Stimulated activated CD4-positive, alpha-beta T cell treated with anti-CD3 and anti-CD28 coated beads, Interleukin-12 subunit alpha, Interleukin-12 subunit beta, amount 100 ng/mL, for 48 hours (primary cell): ENCODE data around the gene DPY19L3.
"Not testable (repeated sequence)": the region's sequence is repeated elsewhere in the genome, so short reads cannot be mapped to it uniquely, and the experiment has no call there.

ENCODE experiments used
- DNase-seq, 3 donors: peaks; one replicate each; pipeline ENCODE4 v3.0.0-alpha.2; 2020; ENCODE audit warnings: low read depth in 2 of 3, low spot score in 1 of 3

DPY19L3 gene, protein sequence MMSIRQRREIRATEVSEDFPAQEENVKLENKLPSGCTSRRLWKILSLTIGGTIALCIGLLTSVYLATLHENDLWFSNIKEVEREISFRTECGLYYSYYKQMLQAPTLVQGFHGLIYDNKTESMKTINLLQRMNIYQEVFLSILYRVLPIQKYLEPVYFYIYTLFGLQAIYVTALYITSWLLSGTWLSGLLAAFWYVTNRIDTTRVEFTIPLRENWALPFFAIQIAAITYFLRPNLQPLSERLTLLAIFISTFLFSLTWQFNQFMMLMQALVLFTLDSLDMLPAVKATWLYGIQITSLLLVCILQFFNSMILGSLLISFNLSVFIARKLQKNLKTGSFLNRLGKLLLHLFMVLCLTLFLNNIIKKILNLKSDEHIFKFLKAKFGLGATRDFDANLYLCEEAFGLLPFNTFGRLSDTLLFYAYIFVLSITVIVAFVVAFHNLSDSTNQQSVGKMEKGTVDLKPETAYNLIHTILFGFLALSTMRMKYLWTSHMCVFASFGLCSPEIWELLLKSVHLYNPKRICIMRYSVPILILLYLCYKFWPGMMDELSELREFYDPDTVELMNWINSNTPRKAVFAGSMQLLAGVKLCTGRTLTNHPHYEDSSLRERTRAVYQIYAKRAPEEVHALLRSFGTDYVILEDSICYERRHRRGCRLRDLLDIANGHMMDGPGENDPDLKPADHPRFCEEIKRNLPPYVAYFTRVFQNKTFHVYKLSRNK

DNA sequence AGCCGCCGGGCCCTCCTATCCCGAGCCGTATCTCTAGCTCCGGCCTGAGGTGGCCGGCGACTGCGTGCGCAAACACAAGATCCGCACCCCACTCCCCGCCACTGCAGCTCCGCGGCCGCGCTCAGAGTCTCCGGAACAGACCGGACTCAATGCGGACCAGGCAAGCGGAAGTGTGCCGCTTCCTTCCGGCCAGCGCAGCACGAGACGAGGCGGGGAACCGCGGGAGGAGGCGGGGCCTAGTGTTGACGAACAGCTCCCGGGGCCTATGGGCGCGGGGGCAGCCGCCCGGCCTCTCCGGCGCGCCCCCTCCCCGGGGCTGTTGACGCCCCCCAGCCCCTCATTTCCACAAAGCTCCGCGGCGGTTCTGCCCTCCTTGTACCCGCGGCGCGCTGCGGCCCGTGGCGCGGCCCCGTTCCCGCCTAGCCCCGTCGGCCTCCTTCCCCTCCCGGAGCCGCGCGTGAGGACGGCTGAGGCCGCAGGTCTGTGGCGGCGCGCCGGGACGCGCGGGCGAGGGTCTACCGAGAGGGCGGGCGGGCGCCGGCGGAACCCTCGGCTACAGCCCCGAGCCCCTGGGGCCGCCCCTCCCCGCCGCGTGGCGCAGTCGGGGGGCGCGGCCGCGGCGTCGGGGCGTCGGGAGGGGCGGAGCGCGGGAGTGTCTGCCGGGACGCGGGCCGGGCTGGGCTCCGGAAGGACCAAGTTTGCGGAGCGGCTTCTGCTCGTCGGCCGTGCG, at the start of gene DPY19L3:
TSS of gene DPY19L3 (plus strand) at position 340 of the 730 bp plus-strand sequence. CDS start 2,484 bp downstream, outside the sequence.
- peak; percentile 89 to 92 (median 91) for DNase-seq

DNA sequence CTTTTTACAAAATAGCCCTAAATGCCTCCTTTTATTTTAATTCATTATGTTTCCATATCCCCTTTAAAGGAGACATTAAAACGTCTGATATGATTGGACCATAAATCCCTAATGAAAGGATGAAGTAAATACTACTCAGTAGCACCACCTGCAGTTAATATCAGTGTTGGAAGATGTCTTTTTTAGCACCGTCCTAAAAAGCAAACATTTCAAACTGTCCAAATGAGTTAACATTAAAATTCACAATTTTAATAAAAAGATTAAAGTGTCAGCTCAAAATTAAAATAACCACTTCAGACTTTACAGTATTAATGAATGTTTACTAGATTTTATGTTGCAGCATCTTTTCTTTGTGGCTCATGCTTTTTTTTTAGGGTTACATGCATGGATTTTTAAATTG, 47.9 kb upstream of the DPY19L3 start:
- no peak for DNase-seq

DNA sequence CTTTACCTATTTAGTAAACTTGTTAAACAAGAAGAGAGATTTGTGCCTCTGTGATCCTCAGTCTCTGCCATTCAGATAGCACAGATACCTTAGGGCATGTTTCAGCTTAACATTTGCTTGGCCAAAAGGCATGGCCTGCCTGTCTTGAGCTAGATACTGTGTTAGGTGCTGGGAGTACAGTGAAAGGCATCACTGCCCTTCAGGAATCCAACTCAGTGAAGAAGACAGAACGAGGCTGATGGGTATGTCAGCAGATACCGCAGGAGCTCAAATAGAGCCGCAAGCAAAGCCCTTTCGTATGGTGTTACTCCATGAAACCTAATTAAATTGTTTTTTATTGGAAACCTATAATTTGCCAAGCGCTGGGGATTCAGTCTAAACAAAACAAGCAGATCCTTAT, 47.2 kb upstream of the DPY19L3 start:
- no peak for DNase-seq

DNA sequence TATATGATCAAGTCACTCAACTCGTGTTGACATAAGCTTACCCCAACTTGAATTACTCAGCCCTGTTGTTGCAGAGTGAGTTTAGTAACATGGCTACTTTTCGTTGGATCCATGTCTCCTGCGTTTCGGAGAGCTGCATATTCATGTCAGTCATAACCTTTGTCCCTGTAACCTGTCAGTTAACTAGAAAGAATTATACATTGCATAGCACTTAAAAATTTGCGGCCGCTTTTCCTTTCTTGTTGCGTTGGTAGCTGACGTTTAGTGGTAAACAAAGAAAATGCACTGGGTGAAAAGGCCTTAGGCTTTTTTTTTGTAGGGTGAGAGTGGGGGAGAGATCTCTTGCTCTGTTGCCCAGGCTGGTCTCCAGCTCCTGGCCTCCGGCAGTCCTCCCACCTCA, 46.0 kb upstream of the DPY19L3 start:
- no peak for DNase-seq

DNA sequence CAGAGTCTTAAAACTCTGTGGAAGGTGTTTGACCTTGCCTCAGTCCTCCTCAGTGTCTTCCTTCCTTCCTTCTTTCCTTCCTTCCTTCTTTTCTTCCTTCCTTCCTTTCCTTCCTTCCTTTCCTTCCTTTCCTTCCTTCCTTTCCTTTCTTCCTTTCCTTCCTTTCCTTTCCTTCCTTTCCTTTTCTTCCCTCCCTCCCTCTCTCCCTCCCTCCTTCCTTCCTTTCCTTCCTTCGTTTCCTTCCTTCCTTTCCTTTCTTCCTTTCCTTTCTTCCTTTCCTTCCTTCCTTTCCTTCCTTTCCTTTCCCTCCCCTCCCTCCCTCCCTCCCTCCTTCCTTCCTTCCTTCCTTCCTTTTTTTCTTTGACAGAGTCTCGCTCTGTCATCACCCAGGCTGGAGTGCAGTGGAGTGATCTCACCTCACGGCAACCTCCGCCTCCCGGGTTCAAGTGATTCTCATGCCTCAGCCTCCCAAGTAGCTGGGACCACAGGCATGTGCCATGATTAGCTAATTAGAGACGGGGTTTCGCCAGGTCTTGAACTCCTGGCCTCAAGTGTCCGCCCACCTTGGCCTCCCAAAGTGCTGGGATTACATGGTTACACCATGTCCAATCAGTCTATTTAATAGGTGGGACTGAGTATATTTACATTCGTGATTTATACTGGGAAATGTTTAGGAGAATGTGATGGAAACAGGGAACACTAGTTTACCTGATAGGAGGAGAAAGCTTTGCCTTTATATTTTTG, 43.8 kb upstream of the DPY19L3 start:
- no peak for DNase-seq

DNA sequence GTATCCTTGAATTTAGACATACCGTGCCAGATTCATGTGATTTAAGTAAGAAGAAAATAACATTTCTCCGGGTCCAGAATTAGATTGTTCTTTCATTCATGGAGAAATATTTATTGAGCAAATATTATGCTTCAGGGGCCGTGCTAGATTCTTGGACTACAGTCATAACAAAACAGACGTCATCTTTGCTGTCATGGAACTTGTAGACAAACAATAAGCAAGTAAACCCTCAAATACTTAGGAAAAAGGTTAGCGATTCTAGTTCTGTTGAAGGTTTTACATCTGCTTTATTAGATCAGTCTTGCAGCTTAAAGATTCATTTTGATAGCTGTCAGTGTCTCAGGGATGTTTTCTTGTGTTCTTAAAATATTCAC, 43.3 kb upstream of the DPY19L3 start:
- no peak for DNase-seq

DNA sequence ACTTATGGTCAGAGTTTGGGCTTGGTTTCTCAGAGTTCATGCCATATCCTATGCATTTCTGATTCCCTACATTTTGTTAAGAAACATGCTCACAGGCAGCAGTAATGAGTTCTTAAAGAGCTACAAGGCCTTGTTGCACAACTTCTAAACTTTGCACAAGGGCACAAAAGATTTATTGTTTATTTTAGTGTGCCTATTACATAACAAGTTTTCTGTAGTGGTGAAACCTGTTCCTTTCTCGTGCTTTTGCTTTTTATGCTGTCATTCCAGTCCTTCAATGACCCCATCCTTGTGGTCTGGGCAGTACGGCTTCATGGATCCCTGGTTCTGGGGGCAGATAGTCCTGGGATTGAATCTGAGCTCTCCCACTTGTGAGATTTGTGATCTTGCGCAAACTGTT, 42.4 kb upstream of the DPY19L3 start:
- DNase-seq, result no peak

DNA sequence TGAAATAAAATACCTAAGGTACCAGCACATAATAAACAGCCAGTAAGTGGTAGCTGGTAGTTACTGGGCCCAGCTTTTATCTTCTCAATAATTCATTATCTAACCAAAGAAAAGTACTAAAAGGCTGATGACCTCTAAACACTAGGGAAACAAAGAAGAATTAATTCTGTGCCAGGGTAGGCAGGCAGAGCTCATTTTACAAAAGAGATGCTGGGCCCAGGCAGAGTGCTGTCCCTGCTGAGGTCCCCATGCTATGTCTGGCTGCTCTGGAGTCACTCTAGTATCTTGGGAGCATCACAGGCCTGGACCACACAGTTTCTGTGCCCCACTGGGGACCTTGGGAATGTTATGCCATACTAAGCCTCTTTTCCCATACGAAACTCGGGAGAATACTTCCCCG, 41.9 kb upstream of the DPY19L3 start:
- no peak for DNase-seq

DNA sequence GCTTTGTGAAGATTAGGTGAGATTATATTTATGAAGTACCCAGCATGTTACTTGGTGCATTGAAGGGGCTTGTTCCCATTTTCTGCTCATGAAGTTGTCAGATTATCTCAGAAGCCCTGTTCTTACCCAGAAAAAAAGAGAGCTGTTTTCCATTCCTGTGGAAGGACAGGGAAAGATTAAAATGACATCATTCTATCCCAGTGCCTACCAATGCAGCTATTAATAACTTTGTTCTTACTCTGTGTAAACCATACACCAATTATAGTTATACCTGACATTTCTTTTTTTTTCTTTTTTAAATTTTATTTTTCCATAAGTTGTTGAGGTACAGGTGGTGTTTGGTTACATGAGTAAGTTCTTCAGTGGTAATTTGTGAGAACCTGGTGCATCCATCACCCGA, 41.5 kb upstream of the DPY19L3 start:
- DNase-seq, result no peak

DNA sequence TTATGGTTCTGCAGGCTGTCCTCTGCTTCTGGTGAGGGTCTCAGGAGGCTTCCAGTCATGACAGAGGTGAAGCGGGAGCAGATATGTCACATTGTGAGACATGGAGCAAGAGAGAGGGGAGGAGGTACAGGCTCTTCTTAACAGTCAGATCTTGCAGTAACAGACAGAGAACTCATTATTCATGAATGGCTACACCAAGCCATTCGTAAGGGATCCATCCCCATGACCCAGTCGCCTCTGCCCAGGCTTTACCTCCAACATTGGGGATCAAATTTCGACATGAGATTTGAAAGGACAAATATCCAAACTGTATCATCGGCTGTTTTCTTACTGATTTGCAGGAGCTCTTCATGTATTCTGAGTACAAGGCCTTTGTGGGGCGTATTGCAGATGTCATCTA, 38.5 kb upstream of the DPY19L3 start:
- no peak for DNase-seq

DNA sequence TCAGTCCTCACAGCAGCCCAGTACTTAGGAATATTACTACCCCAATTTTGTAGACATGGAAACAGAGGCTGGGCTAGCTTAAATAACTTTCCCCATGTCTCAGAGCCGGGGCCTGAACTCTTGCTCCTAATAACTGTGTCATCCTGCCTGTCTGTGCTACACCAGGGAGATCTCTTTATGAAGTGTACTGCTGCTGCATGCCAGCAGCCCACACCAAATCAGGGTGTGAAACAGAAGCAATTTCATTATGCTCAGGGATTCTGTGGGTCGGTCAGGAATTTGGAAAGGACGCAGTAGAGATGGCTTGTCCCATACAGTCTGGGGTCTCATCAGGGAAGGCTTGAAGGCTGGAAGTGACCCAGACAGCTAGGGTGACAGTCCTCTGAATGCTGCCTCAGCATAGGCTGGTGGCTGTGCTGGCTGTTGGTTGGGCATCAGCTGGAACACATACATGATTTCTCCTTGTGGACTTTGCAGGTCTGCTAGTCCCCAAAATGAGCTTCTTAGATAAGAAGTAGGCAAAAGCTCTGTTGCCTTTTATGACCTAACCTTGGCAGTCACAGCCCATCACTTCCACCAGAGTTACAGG, 37.5 kb upstream of the DPY19L3 start:
- no peak for DNase-seq

DNA sequence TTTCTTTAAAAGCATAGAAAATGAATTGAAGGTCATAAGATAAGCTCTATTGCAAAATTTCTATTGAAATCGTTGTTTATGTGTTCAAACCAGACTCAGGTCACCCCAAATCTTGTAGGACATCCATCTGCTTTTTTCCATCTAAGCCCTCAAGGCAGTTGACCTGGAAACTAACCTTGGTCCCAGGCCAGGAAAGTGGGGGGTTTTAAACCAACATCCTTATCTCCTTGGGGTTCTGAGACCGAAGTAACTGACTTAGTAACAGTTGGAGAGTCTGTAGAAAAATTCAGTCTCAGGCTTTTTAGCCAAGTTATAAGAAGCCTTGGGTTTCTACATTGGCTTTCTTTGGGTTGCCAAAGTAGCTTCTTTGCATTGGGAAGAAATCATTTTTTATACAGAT, 36.8 kb upstream of the DPY19L3 start:
- no peak for DNase-seq

DNA sequence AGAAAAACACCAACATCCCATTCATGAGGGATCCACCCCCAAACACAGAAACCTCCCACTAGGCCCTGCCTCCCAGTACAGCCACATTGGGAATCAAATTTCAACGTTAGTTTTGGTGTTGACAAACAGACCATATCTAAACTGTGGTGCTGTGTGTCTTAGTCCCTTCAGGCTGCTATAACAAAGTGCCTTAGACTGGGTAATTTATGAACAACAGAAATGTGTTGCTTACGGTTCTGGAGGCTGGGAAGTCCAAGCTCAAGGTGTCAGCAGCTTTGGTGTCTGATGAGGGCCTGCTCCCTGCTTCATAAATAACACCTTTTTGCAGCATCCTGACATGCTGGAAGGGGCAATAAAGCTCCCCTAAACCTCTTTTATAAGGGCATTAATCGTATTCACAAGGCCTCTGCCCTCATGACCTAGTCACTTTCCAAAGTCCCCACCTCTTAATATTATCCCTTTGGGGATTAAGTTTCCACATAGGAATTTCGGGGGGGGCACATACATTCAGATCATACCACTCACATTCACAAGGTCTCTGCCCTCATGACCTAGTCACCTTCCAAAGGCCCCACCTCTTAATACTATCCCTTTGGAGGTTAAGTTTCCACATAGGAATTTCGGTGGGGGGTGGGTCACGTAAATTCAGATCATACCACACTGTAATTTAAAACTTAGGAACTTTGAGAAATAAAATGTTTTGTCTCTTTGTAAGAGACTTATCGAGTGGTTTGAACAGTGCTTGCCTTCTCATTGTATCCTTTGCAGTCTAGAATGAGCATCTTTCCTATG, 32.6 kb upstream of the DPY19L3 start:
- DNase-seq, result no peak

DNA sequence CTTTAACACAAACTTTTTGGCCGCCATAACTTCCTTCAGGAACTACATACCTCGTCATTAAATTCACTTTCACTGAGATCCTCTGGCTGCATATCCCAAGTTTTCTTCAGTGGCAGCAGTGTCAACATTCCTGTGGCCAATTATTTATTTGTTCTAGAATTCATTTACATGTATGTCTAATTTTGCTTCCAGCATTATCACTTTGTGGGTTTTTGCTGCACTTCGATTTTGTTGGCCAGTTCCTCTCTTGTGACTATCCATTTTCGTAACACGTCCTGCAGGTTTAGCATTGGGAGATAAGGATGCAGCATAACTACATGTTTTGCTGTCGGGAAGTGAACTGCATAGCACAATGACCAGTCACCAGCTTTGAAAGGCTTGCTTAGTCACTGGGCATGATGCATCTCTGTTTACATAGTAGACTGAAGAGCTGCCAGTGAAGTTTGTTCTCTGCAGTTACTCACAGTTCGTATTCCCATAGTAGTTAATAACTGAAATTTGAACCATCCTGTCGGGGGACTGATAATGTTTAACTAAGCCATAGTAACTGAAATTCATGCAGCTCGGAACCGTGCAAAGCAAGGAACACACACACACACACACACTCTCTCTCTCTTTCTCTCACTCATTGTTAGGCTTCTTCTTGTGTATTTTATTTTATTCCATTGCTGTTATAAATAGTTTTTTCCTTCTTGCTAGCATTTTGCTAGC, 31.8 kb upstream of the DPY19L3 start:
- DNase-seq, result no peak

DNA sequence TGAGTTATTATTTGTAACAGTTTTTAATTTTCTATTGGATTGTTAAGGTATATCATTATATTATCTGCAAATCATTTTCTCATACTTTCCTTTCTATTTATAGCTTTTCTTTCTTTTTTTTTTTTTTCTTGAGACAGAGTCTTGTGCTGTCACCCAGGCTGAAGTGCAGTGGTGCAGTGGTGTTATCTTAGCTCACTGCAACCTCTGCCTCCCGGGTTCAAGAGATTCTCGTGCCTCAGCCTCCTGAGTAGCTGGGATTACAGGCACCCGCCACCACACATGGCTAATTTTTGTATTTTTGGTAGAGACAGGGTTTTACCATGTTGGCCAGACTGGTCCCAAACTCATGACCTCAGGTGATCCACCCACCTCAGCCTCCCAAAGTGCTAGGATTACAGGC, 31.2 kb upstream of the DPY19L3 start:
- DNase-seq, result not testable (repeated sequence)

DNA sequence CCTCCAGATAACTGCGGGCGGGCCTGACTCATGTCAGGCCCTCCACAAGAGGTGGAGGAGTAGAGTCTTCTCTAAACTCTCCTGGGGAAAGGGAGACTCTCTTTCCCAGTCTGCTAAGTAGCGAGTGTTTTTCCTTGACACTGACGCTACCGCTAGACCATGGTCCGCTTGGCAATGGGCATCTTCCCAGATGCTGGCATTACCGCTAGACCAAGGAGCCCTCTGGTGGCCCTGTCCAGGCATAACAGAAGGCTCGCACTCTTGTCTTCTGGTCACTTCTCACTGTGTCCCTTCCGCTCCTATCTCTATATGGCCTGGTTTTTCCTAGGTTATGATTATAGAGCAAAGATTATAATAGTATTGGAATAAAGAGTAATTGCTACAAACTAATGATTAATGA, 28.5 kb upstream of the DPY19L3 start:
- not testable (repeated sequence) for DNase-seq

DNA sequence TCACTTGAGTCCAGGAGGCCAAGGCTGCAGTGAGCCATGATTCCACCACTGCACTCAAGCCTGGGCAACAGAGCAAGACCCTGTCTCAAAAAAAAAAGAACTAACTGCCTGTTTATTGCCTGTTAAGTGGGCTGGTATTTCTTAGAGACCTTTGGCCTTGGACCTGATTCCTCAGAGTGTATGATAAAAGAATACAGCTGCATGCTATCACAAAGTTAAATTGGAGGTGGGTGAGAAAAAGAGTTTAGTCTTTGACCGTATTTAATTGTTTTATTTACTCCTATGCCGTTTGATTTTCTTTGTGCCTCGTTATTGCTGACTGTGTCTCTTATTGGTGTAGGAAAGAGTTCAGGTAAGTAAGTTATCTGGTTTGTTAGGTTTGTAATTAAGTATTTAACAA, 25.3 kb upstream of the DPY19L3 start:
- no peak for DNase-seq

DNA sequence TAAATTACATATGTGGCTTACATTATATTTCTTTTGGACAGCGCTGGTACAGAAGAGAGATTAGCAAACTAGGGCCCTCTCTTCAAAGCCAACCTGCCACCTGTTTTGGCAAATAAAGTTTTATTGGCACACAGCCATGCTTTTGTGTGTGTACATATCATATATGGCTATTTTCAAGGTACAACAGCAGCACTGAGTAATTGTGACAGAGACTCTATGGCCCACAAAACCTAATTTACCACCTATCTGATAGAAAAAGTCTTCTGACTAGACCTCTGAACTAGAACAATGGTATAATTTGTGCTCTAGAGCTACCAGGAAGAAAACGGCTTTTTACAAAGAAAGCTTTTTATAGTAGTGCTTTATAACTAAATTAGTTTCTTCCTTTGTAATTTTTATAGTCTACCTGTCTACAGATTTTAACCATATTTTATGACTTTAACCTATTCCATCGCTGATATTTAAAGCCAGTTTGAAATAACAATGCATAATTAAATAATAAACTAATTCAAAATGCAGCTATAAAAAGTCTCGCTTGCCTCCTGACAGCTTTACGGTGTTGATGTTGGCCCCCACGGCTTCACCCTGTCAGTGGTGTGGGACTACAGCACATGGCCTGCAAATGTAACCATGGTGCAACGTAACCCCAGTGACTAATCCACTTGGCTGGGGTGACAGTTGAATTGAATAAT, 17.7 kb upstream of the DPY19L3 start:
- DNase-seq, result no peak

DNA sequence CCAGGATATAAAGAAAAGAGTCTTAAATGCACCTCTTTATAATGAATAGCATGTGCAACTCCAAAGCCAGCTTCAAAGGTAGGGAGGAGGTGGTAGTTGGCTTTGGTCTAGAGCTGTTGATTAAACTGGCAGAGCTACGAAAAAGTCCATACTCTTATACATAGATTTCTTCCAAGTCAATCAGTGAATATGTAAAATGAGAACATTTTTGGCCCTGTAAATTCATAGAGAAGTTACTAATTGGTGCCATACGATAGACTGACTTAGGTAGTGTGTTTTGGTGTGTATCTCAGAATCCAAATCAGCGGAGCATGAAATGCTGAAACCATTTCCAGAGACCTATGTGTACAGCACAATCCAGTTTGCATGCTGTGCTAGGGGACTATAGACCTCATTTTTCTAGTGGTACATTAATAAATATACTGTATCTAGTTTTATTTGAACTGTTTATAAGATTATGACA, 17.1 kb upstream of the DPY19L3 start:
- DNase-seq, result no peak
